ENCODE data around the gene TBC1D10A.

DNA sequence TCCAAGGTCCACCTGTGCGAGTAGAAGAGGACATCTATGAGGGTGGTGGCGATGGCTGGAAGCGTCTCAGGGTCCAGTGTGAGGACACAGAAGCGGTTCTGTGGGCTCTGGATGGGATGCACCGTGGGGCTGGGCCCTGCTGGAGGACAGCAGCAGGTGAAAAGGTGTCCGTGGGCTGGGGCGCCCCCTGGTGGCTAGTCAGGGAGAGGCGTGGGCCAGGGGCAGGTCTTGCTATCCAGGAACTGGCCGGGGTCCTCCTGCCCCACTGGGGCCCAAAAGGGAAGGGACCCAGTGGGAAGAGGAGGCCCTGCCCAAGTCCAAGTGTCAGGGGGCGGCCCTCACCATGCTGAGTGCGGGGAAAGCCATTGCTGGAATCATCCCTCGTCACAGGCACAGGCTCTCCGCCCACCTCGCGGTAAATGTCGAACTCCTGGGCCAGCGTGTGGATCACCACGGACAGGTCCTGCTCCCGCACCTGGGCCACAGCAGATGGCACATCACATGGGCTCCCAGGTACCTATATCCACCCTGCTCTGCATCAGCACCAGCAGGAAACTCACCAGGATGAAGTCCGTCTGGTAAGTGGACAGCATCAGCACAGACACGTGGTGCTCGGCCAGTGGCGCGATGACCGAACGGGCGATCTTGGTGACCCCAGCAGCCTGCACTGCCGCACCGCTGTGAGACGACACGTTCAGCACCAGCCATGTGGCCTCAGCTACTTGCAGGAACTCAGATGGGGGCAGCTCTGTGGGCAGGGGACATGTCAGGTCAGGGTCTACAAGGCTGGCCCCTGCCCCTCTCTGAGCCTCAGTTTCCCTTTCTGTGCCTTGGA lies 39.7 kb downstream of the TBC1D10A start:
- TF ChIP-seq, protein P1, sequence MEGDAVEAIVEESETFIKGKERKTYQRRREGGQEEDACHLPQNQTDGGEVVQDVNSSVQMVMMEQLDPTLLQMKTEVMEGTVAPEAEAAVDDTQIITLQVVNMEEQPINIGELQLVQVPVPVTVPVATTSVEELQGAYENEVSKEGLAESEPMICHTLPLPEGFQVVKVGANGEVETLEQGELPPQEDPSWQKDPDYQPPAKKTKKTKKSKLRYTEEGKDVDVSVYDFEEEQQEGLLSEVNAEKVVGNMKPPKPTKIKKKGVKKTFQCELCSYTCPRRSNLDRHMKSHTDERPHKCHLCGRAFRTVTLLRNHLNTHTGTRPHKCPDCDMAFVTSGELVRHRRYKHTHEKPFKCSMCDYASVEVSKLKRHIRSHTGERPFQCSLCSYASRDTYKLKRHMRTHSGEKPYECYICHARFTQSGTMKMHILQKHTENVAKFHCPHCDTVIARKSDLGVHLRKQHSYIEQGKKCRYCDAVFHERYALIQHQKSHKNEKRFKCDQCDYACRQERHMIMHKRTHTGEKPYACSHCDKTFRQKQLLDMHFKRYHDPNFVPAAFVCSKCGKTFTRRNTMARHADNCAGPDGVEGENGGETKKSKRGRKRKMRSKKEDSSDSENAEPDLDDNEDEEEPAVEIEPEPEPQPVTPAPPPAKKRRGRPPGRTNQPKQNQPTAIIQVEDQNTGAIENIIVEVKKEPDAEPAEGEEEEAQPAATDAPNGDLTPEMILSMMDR (conservative IDR thresholded peaks at IDR 0.05; ENCODE audit: low read depth in 2 of 2) = peak; percentile 78 to 93
- no peak for TF ChIP-seq EZH2phosphoT487 (IDR thresholded peaks at IDR 0.05; ENCODE audit: unreplicated experiment)
- no peak for TF ChIP-seq EZH2 (IDR thresholded peaks at IDR 0.05; ENCODE audit: low read depth, unreplicated experiment)
- no peak for TF ChIP-seq CREB1 (CRISPR knock-in tag; IDR thresholded peaks at IDR 0.05; ENCODE audit: low read depth)
- no peak for TF ChIP-seq POLR2AphosphoS5 (IDR thresholded peaks at IDR 0.05; ENCODE audit: low read depth)
